Effector CD8-positive, alpha-beta T cell (primary cell): Measurements from ENCODE around the gene MN1.

ENCODE experiments used
- DNase-seq: peaks from one replicate; lab custom pipeline; 2025; lab: John Stamatoyannopoulos, UW
- total RNA-seq, 4 experiments: gene quantifications; one replicate each; lab custom pipeline; 2026; lab: John Stamatoyannopoulos, UW

Gene MN1
- 1.9 to 25.2 (median 12.8) reads per million in 4 experiments for total RNA-seq

GRCh38 chr22:27801616-27802345 lies at the start of gene MN1:
Gene MN1, minus strand, starts transcription at chr22:27801756. Its CDS starts 1,213 bp downstream, at chr22:27800543.
- peak; percentile 33 for DNase-seq

GRCh38 chr22:27850000-27850521 lies 48.5 kb upstream of the MN1 start:
- DNase-seq: no peak

GRCh38 chr22:27848005-27848404 lies 46.4 kb upstream of the MN1 start:
- DNase-seq: no peak

- DNase-seq: no peak
These were observed 45.4 kb upstream of the MN1 start for GRCh38 chr22:27846910-27847309.

GRCh38 chr22:27846248-27846757 lies 44.7 kb upstream of the MN1 start:
- no peak for DNase-seq

GRCh38 chr22:27845644-27846043 lies 44.1 kb upstream of the MN1 start:
- DNase-seq: no peak

- no peak for DNase-seq
These were observed 43.4 kb upstream of the MN1 start for GRCh38 chr22:27844656-27845591.

GRCh38 chr22:27844256-27844655 lies 42.7 kb upstream of the MN1 start:
- no peak for DNase-seq

- no peak for DNase-seq
These were observed 41.9 kb upstream of the MN1 start for GRCh38 chr22:27843441-27843840.

GRCh38 chr22:27842669-27843431 lies 41.3 kb upstream of the MN1 start:
- DNase-seq: no peak

GRCh38 chr22:27842201-27842600 lies 40.6 kb upstream of the MN1 start:
- no peak for DNase-seq

- DNase-seq: no peak
These were observed 38.9 kb upstream of the MN1 start for GRCh38 chr22:27840436-27840835.

- no peak for DNase-seq
These were observed 37.6 kb upstream of the MN1 start for GRCh38 chr22:27839057-27839660.

- DNase-seq: no peak
These were observed 34.6 kb upstream of the MN1 start for GRCh38 chr22:27836181-27836580.

GRCh38 chr22:27835446-27835845 lies 33.9 kb upstream of the MN1 start:
- no peak for DNase-seq

- DNase-seq: no peak
These were observed 33.0 kb upstream of the MN1 start for GRCh38 chr22:27834364-27835185.

GRCh38 chr22:27833803-27834202 lies 32.2 kb upstream of the MN1 start:
- no peak for DNase-seq

- DNase-seq: no peak
These were observed 31.1 kb upstream of the MN1 start for GRCh38 chr22:27832606-27833005.

GRCh38 chr22:27829620-27830019 lies 28.1 kb upstream of the MN1 start:
- no peak for DNase-seq
